Epithelial cell of esophagus (primary cell): ENCODE results near the gene LRRC25.
"Not testable (repeated sequence)": the region's sequence is repeated elsewhere in the genome, so short reads cannot be mapped to it uniquely, and the experiment has no call there.

Experiments used
- DNase-seq: peaks from one replicate; pipeline ENCODE4 v3.0.0; 2010; ENCODE audit warnings: low read depth
- H3K4me3 ChIP-seq: 2 replicates; pipeline ENCODE4 v1.5.1; 2011; ENCODE audit warnings: mild to moderate bottlenecking, low read length, control low read depth
- CTCF ChIP-seq: IDR thresholded peaks from 2 replicates; pipeline ENCODE4 v1.5.1; 2011; ENCODE audit warnings: low read depth, mild to moderate bottlenecking, low read length, control low read depth, inconsistent platforms; ENCODE audit not compliant: insufficient read depth; ENCODE audit errors: missing control alignments

Gene LRRC25

GRCh38 chr19:18364826-18365528 is 32.4 kb downstream of the LRRC25 start:
- H3K4me3 ChIP-seq: no peak overlapping the region
- peak; percentile 94 for DNase-seq
- no peak for TF ChIP-seq CTCF

- H3K4me3 ChIP-seq, DNase-seq: not testable (repeated sequence)
Observed at GRCh38 chr19:18364277-18364825, 33.1 kb downstream of the LRRC25 start.

- no peak overlapping the region for H3K4me3 ChIP-seq
- TF ChIP-seq CTCF: no peak
Observed at GRCh38 chr19:18363787-18364186, 33.6 kb downstream of the LRRC25 start.

GRCh38 chr19:18362934-18363542 is 34.4 kb downstream of the LRRC25 start:
- TF ChIP-seq CTCF: no peak
- no peak overlapping the region for H3K4me3 ChIP-seq
- no peak for DNase-seq

More at GRCh38 chr19:18363787-18364186, 33.6 kb downstream of the LRRC25 start:
- DNase-seq: no peak

GRCh38 chr19:18361646-18362045 is 35.8 kb downstream of the LRRC25 start:
- TF ChIP-seq CTCF: no peak
- peak; percentile 27 for DNase-seq
- no peak overlapping the region for H3K4me3 ChIP-seq

- no peak overlapping the region for H3K4me3 ChIP-seq
- no peak for DNase-seq
- no peak for TF ChIP-seq CTCF
Observed at GRCh38 chr19:18357041-18357440, 40.4 kb downstream of the LRRC25 start.

- DNase-seq, H3K4me3 ChIP-seq: not testable (repeated sequence)
Observed at GRCh38 chr19:18354743-18355142, 42.7 kb downstream of the LRRC25 start.
